ENCODE data around the gene SLC9C2.
"Not testable (repeated sequence)": the region's sequence is repeated elsewhere in the genome, so short reads cannot be mapped to it uniquely, and the experiment has no call there.

Gene SLC9C2

DNA sequence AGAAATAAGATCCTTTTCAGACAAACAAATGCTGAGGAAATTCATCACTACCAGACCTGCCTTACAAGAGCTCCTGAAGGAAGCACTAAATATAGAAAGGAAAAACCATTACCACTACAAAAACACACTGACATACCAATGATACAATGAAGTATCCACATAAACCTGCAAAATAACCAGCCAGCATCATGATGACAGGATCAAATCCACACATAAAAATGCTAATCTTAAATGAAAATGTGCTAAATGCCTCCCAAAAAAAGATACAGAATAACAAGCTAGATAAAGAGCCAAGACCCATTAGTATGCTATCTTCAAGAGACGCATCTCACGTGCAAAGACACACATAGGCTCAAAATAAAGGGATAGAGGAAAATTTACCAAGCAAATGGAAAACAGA, 140.2 kb downstream of the SLC9C2 start:
- DNase-seq (ENCODE audit: low read depth in 4 of 4, low spot score in 1 of 4): not testable (repeated sequence)

DNA sequence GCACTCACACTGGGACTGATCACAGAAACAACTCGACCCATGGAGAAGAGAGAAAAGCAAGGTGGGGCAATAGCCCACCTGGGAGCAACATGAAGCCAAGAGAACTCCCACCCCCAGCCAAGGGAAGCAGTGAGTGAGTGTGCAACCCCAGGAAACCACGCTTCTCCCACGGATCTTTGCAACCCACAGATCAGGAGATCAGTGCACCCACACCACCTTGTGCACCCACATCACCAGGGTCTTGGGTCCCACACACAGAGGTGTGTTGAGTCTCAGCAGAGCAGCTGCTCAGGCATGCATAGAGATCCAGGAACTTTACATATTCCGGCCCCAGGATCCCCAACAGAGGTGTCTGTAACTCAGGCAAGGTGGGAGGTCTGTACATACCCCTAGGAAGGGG, 143.0 kb downstream of the SLC9C2 start:
- no peak for DNase-seq (ENCODE audit: low read depth in 4 of 4, low spot score in 1 of 4)

DNA sequence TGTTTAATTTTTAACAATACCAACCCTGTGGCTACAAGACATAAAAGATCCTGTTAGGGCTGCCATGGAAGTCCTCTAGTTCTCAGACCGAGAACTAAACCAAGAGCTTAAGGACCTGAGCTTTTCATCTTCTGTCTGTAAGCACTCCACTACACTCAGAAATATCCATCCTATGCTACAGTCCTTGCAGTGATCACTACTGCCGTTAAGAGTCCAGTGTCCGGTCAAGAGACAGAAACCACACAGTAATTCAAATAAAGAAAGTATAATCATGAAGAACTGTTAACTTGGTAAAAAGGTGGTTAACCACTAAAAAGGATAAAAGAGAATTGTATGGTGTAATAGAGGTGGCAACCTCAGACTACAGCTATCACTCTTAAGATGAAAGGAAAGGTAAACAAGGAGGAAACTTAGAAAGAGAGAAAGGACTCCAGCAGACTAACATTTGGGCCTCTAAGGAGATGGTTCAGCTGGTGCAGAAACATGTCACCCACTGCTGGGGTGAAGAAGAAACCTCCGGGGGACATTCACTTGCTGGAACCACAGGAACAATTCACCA, 147.8 kb downstream of the SLC9C2 start:
- no peak for DNase-seq (ENCODE audit: low read depth in 4 of 4, low spot score in 1 of 4)

DNA sequence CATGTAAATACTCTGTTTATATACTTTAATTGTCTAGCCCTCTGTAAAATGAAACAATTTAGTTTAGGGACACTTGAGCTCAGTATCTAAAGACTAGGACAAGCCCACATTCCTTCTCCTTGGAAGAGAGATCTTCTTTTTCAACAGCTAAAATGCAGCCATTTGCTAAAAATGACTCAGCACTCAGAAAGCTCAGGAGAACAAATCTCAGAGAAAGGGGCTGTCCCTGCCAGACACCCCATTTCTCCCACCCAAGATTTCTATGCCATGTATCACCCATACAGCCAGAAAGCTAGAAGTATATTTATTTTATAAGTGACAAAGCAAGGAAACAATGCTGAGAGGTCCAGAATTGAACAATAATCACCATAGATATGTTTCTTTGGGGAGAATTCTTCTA, 148.9 kb downstream of the SLC9C2 start:
- no peak for DNase-seq (ENCODE audit: low read depth in 4 of 4, low spot score in 1 of 4)

DNA sequence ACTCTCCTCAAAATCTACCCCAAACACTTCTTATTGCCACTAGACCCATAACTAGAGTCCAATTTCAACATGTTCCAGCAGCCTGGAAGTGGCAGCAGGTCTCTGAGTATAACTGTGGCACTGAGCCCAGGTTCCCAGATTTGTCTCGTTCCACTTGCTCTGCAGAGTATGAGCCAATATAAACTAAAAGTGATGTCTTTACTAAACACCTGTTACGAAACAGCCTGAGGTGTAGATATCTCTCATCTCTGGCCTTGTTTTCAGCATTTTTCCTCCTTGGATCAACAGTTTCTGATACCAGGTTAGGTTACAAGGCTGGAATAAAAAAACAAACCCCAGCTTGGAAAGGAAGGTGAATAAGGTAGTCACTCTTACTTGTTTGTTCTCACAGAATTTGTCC, 150.9 kb downstream of the SLC9C2 start:
- DNase-seq (ENCODE audit: low read depth in 4 of 4, low spot score in 1 of 4): no peak
